Sigmoid colon (tissue), 4 donors: ENCODE data around the gene LRCH1.

Source experiments
- CTCF ChIP-seq, 4 experiments: fragments of 450-650 bp in 3 of 4; fragments of 200-600 bp in 1 of 4; IDR thresholded peaks; one replicate each; pipeline ENCODE4 v1.5.1; 2016 to 2019; ENCODE audit warnings: antibody characterized with exemption in 4 of 4, mild to moderate bottlenecking in 3 of 4, moderate library complexity in 2 of 4
- EP300 ChIP-seq, 4 donors: sonication (generic); formaldehyde crosslinking; IDR thresholded peaks; one replicate each; pipeline ENCODE4 v1.6.1; 2017; ENCODE audit warnings: antibody characterized with exemption in 4 of 4
- POLR2A ChIP-seq, 2 donors: fragments of 450-650 bp; IDR thresholded peaks; one replicate each; pipeline ENCODE4 v1.6.1; 2016; ENCODE audit warnings: antibody characterized with exemption in 2 of 2, mild to moderate bottlenecking in 2 of 2, moderate library complexity in 2 of 2
- POLR2AphosphoS5 ChIP-seq, 4 donors: sonication (generic); formaldehyde crosslinking; IDR thresholded peaks; one replicate each; pipeline ENCODE4 v1.6.1; 2017; ENCODE audit warnings: antibody characterized with exemption in 4 of 4

- no peak for TF ChIP-seq POLR2AphosphoS5 (IDR thresholded peaks at IDR 0.05)
- no peak for TF ChIP-seq CTCF (IDR thresholded peaks at IDR 0.05)
- no peak for TF ChIP-seq POLR2A (IDR thresholded peaks at IDR 0.05)
- TF ChIP-seq EP300 (IDR thresholded peaks at IDR 0.05), result no peak
These were observed 45.3 kb downstream of the LRCH1 start for GRCh38 chr13:46598140-46598819.
